HG02678 (cell line): ENCODE measurements around the gene DOCK3.

Experiments
- ATAC-seq: cut with Tn5 transposase; IDR thresholded peaks from one replicate; pipeline ENCODE4 v1.9.1; 2021; ENCODE audit warnings: mild to moderate bottlenecking, moderate library complexity; ENCODE audit not compliant: unreplicated experiment

DOCK3 gene

GRCh38 chr3:51395493-51396213 lies 720.9 kb downstream of the DOCK3 start:
- no peak for ATAC-seq

GRCh38 chr3:51396401-51396800 lies 721.7 kb downstream of the DOCK3 start:
- no peak for ATAC-seq

DNA sequence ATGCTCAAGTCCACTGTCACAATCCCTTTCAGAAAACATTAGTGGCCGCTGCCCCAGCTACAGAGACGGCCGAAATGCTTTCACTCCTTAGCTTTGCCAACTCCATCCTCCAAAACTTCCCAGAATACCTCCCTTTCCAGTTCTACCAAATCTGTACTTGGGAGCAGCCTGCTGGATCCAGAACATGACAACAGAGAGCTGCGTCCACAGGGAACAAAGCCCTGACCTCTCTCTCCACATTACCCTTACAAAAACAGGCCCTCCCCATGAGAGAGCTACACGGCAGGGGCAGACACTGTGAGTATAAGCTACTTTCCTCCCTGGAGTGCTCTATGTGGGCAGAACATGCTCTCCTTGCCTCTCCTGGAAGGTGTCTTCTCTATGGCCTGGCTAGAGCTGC lies 722.7 kb downstream of the DOCK3 start:
- no peak for ATAC-seq

GRCh38 chr3:51398595-51399310 lies 724.0 kb downstream of the DOCK3 start:
- no peak for ATAC-seq

GRCh38 chr3:51400166-51400565 lies 725.4 kb downstream of the DOCK3 start:
- ATAC-seq = no peak

DNA sequence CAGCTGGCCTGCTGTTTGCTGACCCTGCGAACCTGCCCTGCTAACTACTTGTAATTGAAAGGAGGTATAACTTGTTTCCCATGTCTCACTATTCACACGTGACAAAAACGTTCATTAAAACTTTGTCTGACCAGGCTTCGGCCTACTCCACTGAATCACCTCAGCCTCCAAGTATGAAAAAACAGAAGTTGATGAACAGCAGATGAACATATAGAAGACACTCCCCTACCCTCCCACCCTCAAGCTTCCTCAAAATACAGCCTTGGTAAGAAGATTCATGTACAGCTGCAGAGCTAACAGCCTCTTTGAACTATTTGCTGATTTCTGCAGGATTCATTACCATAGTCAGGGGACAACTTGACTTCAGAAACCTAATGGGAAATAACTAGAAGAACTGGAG lies 727.0 kb downstream of the DOCK3 start:
- ATAC-seq = no peak

- no peak for ATAC-seq
Observed at GRCh38 chr3:51403675-51404074, 728.9 kb downstream of the DOCK3 start.

DNA sequence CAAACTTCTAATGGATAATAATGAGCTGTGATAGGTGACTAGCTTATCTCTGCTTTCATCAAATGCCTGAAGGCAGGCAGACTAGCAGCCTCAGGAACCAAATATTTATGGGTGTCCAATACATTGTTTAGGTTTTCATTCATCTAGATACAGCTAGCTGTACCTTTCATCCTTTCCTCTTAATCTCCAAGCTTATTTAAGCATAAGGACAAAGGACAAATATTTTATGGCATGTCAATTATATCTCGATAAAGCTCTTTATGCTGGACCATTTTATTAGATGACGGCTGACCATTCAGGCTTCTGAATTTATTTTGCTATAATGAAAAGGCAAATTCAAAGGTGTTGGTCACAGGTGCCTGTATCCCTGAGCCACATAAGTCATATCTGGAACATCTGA lies 733.3 kb downstream of the DOCK3 start:
- ATAC-seq = no peak

DNA sequence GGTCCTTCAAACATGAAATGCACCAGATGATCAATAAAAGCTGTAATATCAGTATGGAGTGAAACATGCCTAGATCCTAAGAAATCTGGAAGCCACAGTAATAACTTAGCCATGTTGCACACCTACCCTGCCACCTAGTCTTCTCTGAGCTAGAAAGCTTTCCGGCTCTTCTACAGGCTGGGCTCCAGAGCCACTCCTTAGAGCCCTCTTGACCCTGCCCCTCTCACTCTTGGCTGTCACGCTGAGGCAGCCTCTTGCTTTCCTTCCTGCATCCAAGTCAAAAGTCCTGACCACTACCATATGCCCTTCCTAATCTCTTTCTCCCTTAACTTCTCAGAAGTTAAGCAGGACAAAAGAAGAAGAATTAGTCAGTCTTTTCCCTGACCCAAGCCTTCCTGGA lies 734.1 kb downstream of the DOCK3 start:
- no peak for ATAC-seq

GRCh38 chr3:51422211-51422610 lies 747.5 kb downstream of the DOCK3 start:
- no peak for ATAC-seq

- ATAC-seq = no peak
Observed at GRCh38 chr3:51426921-51427320, 752.2 kb downstream of the DOCK3 start.

- no peak for ATAC-seq
Observed at GRCh38 chr3:51429138-51429537, 754.4 kb downstream of the DOCK3 start.
